Breast epithelium (tissue), 3 donors: ENCODE measurements around the gene KCNIP4.

ENCODE experiments used
- CTCF ChIP-seq, 3 donors: fragments of 450-650 bp; IDR thresholded peaks; one replicate each; pipeline ENCODE4 v1.5.1; 2016 to 2017; ENCODE audit warnings: antibody characterized with exemption in 3 of 3, mild to moderate bottlenecking in 3 of 3, moderate library complexity in 3 of 3
- POLR2A ChIP-seq: fragments of 450-650 bp; IDR thresholded peaks from one replicate; pipeline ENCODE4 v1.6.1; 2016; ENCODE audit warnings: antibody characterized with exemption, mild to moderate bottlenecking, moderate library complexity

- no peak for TF ChIP-seq CTCF (IDR thresholded peaks at IDR 0.05)
- TF ChIP-seq POLR2A = no peak
These were observed 249.1 kb downstream of the KCNIP4 start for GRCh38 chr4:21699446-21699845.
